ENCODE measurements around the gene HCN2.
A peak's percentile ranks its signal among the peaks of the same experiment; 100 is the strongest.
"Not testable (repeated sequence)": the region's sequence is repeated elsewhere in the genome, so short reads cannot be mapped to it uniquely, and the experiment has no call there.

Gene HCN2

GRCh38 chr19:602391-603301, 13.0 kb downstream of the HCN2 start:
- DNase-seq (ENCODE audit: low spot score) (no peak), FAIRE-seq (no peak)

- not testable (repeated sequence) for FAIRE-seq; DNase-seq (ENCODE audit: low spot score)
Measured at GRCh38 chr19:603302-603639, 13.6 kb downstream of the HCN2 start.

- FAIRE-seq; DNase-seq (ENCODE audit: low spot score): not testable (repeated sequence)
Measured at GRCh38 chr19:603779-604178, 14.1 kb downstream of the HCN2 start.

GRCh38 chr19:604355-604754, 14.7 kb downstream of the HCN2 start:
- FAIRE-seq (no peak), DNase-seq (ENCODE audit: low spot score) (no peak)

GRCh38 chr19:605061-605971, 15.6 kb downstream of the HCN2 start:
- DNase-seq (ENCODE audit: low spot score); FAIRE-seq: not testable (repeated sequence)

- no peak for FAIRE-seq
- no peak for DNase-seq (ENCODE audit: low spot score)
Measured at GRCh38 chr19:607301-608154, 17.8 kb downstream of the HCN2 start.

GRCh38 chr19:608155-609003, 18.7 kb downstream of the HCN2 start:
- DNase-seq (ENCODE audit: low spot score) (no peak), FAIRE-seq (no peak)

GRCh38 chr19:609004-609346, 19.3 kb downstream of the HCN2 start:
- FAIRE-seq = no peak
- no peak for DNase-seq (ENCODE audit: low spot score)

- no peak for FAIRE-seq
- no peak for DNase-seq (ENCODE audit: low spot score)
Measured at GRCh38 chr19:610071-610800, 20.6 kb downstream of the HCN2 start.

GRCh38 chr19:610801-611480, 21.3 kb downstream of the HCN2 start:
- DNase-seq (ENCODE audit: low spot score) (peak; percentile 60), FAIRE-seq (no peak)

- DNase-seq (ENCODE audit: low spot score) = peak; percentile 72
- no peak for FAIRE-seq
Measured at GRCh38 chr19:611481-611868, 21.8 kb downstream of the HCN2 start.

GRCh38 chr19:612941-613340, 23.3 kb downstream of the HCN2 start:
- FAIRE-seq = no peak

GRCh38 chr19:613732-614567, 24.3 kb downstream of the HCN2 start:
- DNase-seq (ENCODE audit: low spot score) (no peak), FAIRE-seq (no peak)

More at GRCh38 chr19:612941-613340, 23.3 kb downstream of the HCN2 start:
- no peak for DNase-seq (ENCODE audit: low spot score)

- DNase-seq (ENCODE audit: low spot score) (no peak), FAIRE-seq (no peak)
Measured at GRCh38 chr19:615619-616018, 25.9 kb downstream of the HCN2 start.

- DNase-seq (ENCODE audit: low spot score) = no peak
- no peak for FAIRE-seq
Measured at GRCh38 chr19:616062-616700, 26.5 kb downstream of the HCN2 start.

GRCh38 chr19:616747-617526, 27.3 kb downstream of the HCN2 start:
- no peak for DNase-seq (ENCODE audit: low spot score)
- FAIRE-seq = no peak

All from urothelium cell line (cell line).